ENCODE results near the gene ANXA11. TPM values are rescaled to one million over a fixed set of nuclear protein-coding genes. Genes with fewer than 3 reads are reported as not detected.
A peak's percentile ranks its signal among the peaks of the same experiment; 100 is the strongest.

Gene ANXA11
- total and polyA plus RNA-seq, 9 of the 15 experiments (the other 6 are each of a cell fraction or from before 2014, with no cell fraction given), result 43.6 to 212 (median 109) TPM

- TF ChIP-seq MGA (IDR thresholded peaks at IDR 0.05) (peak; percentile 60), PTBP1 (IDR thresholded peaks at IDR 0.05; ENCODE audit: low read depth, low read length) (no peak), TFE3 (CRISPR knock-in tag; IDR thresholded peaks at IDR 0.05) (no peak), RFX5 (IDR thresholded peaks at IDR 0.05; ENCODE audit: low read depth, low read length) (no peak), ZNF584 (CRISPR knock-in tag; IDR thresholded peaks at IDR 0.05; ENCODE audit: low read depth) (no peak), HMGN3 (IDR thresholded peaks at IDR 0.05; ENCODE audit: borderline replicate concordance, extremely low read depth, insufficient read length, low read depth, low read length) (peak; percentile 96), MTF1 (CRISPR knock-in tag; IDR thresholded peaks at IDR 0.05; ENCODE audit: borderline replicate concordance) (no peak), DPF2 (IDR thresholded peaks at IDR 0.05) (peak; percentile 74), RBM15 (IDR thresholded peaks at IDR 0.05; ENCODE audit: insufficient read depth, low read length) (no peak), FOS (IDR thresholded peaks at IDR 0.05; ENCODE audit: extremely low read depth, insufficient read length) (no peak), U2AF2 (optimal IDR thresholded peaks at IDR 0.05; ENCODE audit: low read depth, low read length) (no peak)
- TF ChIP-seq, protein P1, sequence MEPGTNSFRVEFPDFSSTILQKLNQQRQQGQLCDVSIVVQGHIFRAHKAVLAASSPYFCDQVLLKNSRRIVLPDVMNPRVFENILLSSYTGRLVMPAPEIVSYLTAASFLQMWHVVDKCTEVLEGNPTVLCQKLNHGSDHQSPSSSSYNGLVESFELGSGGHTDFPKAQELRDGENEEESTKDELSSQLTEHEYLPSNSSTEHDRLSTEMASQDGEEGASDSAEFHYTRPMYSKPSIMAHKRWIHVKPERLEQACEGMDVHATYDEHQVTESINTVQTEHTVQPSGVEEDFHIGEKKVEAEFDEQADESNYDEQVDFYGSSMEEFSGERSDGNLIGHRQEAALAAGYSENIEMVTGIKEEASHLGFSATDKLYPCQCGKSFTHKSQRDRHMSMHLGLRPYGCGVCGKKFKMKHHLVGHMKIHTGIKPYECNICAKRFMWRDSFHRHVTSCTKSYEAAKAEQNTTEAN (CRISPR knock-in tag; IDR thresholded peaks at IDR 0.05), result 0 out of 2 replicates have a peak, but pooled peaks have one; percentile 37
These were observed at the start of gene ANXA11 (continued) for GRCh38 chr10:80205477-80206276.

Data from K562 (cell line).